Ascending aorta (tissue), 2 donors: Measurements from ENCODE around the gene PLXDC1. TPM values are rescaled to one million over a fixed set of nuclear protein-coding genes. Genes with fewer than 3 reads are reported as not detected.
"Not testable (repeated sequence)": the region's sequence is repeated elsewhere in the genome, so short reads cannot be mapped to it uniquely, and the experiment has no call there.

ENCODE experiments used
- DNase-seq, 2 donors: peaks; one replicate each; pipeline ENCODE4 v3.0.0-alpha.2; 2019; ENCODE audit warnings: low spot score in 2 of 2
- H3K27ac ChIP-seq, 2 donors: fragments of 200-600 bp; sonication (generic); one replicate each; pipeline ENCODE4 v1.5.1; 2016 to 2017; ENCODE audit warnings: mild to moderate bottlenecking in 1 of 2
- H3K27me3 ChIP-seq: fragments of 200-600 bp; sonication (generic); one replicate; pipeline ENCODE4 v1.5.1; 2017
- H3K36me3 ChIP-seq, 2 donors: fragments of 200-600 bp; sonication (generic); one replicate each; pipeline ENCODE4 v1.5.1; 2016
- H3K4me1 ChIP-seq, 2 donors: fragments of 200-600 bp; sonication (generic); one replicate each; pipeline ENCODE4 v1.5.1; 2016 to 2017; ENCODE audit warnings: mild to moderate bottlenecking in 1 of 2
- H3K4me3 ChIP-seq, 2 donors: fragments of 200-600 bp; sonication (generic); one replicate each; pipeline ENCODE4 v1.5.1; 2016 to 2017; ENCODE audit warnings: mild to moderate bottlenecking in 1 of 2
- H3K9me3 ChIP-seq, 2 donors: fragments of 200-600 bp; sonication (generic); one replicate each; pipeline ENCODE4 v1.5.1; 2016
- CTCF ChIP-seq, 3 experiments: fragments of 200-600 bp in 2 of 3; fragments of 450-650 bp in 1 of 3; sonication (generic) in 2 of 3; IDR thresholded peaks; one replicate each; pipeline ENCODE4 v1.5.1; 2016 to 2019; ENCODE audit warnings: antibody characterized with exemption in 3 of 3, mild to moderate bottlenecking in 1 of 3, moderate library complexity in 1 of 3
- intact Hi-C: fragments of 100-400 bp; cut with DNase I; formaldehyde crosslinking; loops from one replicate; pipeline ENCODE4 v1.15.1; 2023
- total RNA-seq: library from RNA; depleted of rRNA; stranded (reverse); fragments of >200 nt; gene quantifications from one replicate; pipeline ENCODE4 v1.1.0, GENCODE V29; 2016

The PLXDC1 gene
- total RNA-seq, 1 donor from 2014 or later: 23.8 TPM

- Histone ChIP-seq H3K27me3 (no peaks in the 10 kb centered on the region), H3K27ac (no peak overlapping the region), H3K4me3 (no peak overlapping the region), H3K4me1 (peaks cover 0 to 7% of the 10 kb centered on the region in 2 donors), H3K9me3 (no peaks in the 10 kb centered on the region), H3K36me3 (peaks cover 5% of the 10 kb centered on the region in 2 donors)
- intact Hi-C loops: no loop called here
- no peak for DNase-seq
- TF ChIP-seq CTCF (IDR thresholded peaks at IDR 0.05): no peak
These were observed 19.1 kb upstream of the PLXDC1 start for GRCh38 chr17:39170558-39170957.

- intact Hi-C loops: no loop called here
These were observed 18.7 kb upstream of the PLXDC1 start for GRCh38 chr17:39170109-39170508.

GRCh38 chr17:39169518-39169917 is 18.1 kb upstream of the PLXDC1 start:
- no peaks in the 10 kb centered on the region for H3K36me3 ChIP-seq
- H3K27ac ChIP-seq: no peak overlapping the region
- intact Hi-C loops: loop anchor here (5.0 kb wide), 1 partner anchor 63 kb away; no protein-coding TSS in a partner anchor
- DNase-seq: no peak
- TF ChIP-seq CTCF (IDR thresholded peaks at IDR 0.05): no peak
- no peaks in the 10 kb centered on the region for H3K9me3 ChIP-seq
- H3K27me3 ChIP-seq: no peaks in the 10 kb centered on the region
- no peak overlapping the region for H3K4me3 ChIP-seq
- peaks cover under 1 to 11% of the 10 kb centered on the region in 2 donors for H3K4me1 ChIP-seq

More at GRCh38 chr17:39170109-39170508, 18.7 kb upstream of the PLXDC1 start:
- no peak overlapping the region for H3K27ac ChIP-seq
- no peak for TF ChIP-seq CTCF (IDR thresholded peaks at IDR 0.05)
- H3K4me3 ChIP-seq: no peak overlapping the region
- H3K4me1 ChIP-seq: peaks cover 0 to 11% of the 10 kb centered on the region in 2 donors
- no peaks in the 10 kb centered on the region for H3K27me3 ChIP-seq
- H3K36me3 ChIP-seq: peaks cover under 1% of the 10 kb centered on the region in 2 donors
- no peak for DNase-seq
- H3K9me3 ChIP-seq: no peaks in the 10 kb centered on the region

- H3K4me1 ChIP-seq: peaks cover 4 to 8% of the 10 kb centered on the region in 2 donors
- no peaks in the 10 kb centered on the region for H3K27me3 ChIP-seq
- H3K36me3 ChIP-seq: no peaks in the 10 kb centered on the region
- no peaks in the 10 kb centered on the region for H3K9me3 ChIP-seq
- intact Hi-C loops: loop anchor here (5.0 kb wide), 1 partner anchor 63 kb away; no protein-coding TSS in a partner anchor
- no peak overlapping the region for H3K4me3 ChIP-seq
- no peak overlapping the region for H3K27ac ChIP-seq
- no peak for DNase-seq
- TF ChIP-seq CTCF (IDR thresholded peaks at IDR 0.05): no peak
These were observed 17.7 kb upstream of the PLXDC1 start for GRCh38 chr17:39169101-39169500.

- not testable (repeated sequence) for H3K36me3 ChIP-seq, DNase-seq, H3K9me3 ChIP-seq, H3K4me3 ChIP-seq, H3K27me3 ChIP-seq, H3K27ac ChIP-seq
- intact Hi-C loops: loop anchor here (5.0 kb wide), 1 partner anchor 64 kb away; no protein-coding TSS in a partner anchor
- H3K4me1 ChIP-seq: peaks cover 7 to 10% of the 10 kb centered on the region in 2 donors
These were observed 17.1 kb upstream of the PLXDC1 start for GRCh38 chr17:39168503-39168902.

GRCh38 chr17:39167476-39167875 is 16.0 kb upstream of the PLXDC1 start:
- Histone ChIP-seq H3K4me1 (peaks cover 7 to 10% of the 10 kb centered on the region in 2 donors), H3K27ac (no peak overlapping the region), H3K4me3 (no peak overlapping the region), H3K9me3 (no peaks in the 10 kb centered on the region), H3K36me3 (no peaks in the 10 kb centered on the region), H3K27me3 (no peaks in the 10 kb centered on the region)
- no peak for DNase-seq
- TF ChIP-seq CTCF (IDR thresholded peaks at IDR 0.05): no peak
- intact Hi-C loops: loop anchor here (5.0 kb wide), 1 partner anchor 65 kb away; no protein-coding TSS in a partner anchor
